HG03342 (cell line): ENCODE measurements around the gene CNGA4.
"Not testable (repeated sequence)": the region's sequence is repeated elsewhere in the genome, so short reads cannot be mapped to it uniquely, and the experiment has no call there.

Experiments used
- ATAC-seq: cut with Tn5 transposase; IDR thresholded peaks from one replicate; pipeline ENCODE4 v1.9.1; 2021; ENCODE audit warnings: mild to moderate bottlenecking, moderate library complexity; ENCODE audit not compliant: unreplicated experiment

Gene CNGA4

DNA sequence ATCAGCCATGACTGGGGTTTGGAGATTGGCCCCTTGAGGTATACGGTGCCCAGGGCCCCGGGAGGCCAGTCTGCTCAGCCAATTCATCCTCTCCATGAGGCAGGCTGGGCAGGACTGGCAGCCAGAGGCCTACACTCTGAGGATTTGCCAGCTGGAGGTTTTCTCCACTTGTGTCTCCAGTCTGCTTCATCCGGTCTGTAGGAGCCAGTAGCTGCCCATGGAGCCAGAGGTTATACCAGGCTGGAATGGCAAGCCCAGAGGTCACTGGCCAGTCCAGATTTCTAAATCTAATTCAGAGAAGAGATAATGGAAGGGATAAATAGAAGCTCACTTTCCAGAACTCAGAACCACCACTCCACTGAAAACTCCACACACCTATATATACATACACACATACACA is 14.5 kb upstream of the CNGA4 start:
- ATAC-seq, result no peak

GRCh38 chr11:6225024-6225423 is 13.9 kb upstream of the CNGA4 start:
- no peak for ATAC-seq

DNA sequence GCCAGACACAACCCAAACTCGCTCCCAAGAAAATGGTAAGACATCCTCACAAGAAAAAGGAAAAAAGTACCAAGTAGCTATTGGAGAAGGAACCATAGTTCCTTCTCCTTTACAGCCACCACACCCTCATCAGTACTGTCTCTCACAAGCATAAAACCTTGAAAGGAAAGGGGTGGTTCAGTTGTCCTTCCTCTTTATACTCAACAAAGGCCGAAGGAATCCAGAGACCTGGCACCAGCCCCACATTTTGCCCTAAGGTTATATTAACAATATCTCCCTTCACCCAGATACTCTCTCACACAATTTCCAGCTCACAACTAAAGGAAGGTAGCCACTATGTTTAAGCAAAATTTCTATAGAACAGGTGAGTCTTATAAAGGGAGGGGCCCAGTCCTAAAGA is 13.0 kb upstream of the CNGA4 start:
- no peak for ATAC-seq

- ATAC-seq, result no peak
These were observed 10.4 kb upstream of the CNGA4 start for GRCh38 chr11:6228520-6228919.

DNA sequence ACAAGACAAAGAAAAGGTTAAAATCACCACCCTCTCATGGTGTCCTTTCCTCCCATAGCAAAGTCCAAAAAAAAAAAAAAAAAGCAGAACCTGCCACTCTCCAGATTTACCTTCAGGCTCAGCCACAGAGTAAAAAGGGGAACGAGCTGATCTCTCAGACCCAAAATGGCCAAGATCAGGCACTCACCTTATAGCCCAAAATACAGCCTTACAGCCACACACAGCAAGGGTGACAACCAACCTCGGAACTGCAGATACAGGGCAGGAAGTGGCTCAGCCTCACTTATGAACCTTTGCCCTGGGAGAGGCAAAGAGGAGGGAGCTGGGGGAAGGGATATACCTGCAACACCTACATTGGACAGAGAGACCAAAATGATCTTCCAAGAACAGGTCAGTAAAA is 9.0 kb upstream of the CNGA4 start:
- no peak for ATAC-seq

DNA sequence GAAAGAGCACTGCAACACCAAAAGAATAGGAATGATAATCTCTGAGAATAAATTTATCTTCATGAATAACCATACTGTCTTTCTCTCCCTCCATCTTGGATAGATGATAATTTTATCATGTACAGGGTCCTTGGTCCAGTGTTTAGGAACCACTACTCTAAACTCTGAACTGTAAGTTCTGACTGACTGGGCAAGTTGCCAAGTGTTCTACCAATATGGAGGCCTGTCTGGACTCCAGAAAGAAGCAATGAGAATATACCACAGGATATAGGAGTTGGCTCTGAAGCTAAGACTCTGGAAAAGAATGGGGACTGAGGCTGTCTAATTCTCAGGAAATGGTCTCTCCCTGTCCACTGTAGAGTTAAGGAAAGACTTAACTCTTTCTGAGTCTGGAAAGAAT is 6.0 kb upstream of the CNGA4 start:
- no peak for ATAC-seq

- ATAC-seq, result no peak
These were observed 4.9 kb upstream of the CNGA4 start for GRCh38 chr11:6233984-6234386.

- peak; percentile 94 for ATAC-seq
These were observed 4.3 kb upstream of the CNGA4 start, which contains the start of gene FHIP1B for GRCh38 chr11:6234387-6235107. Gene FHIP1B (minus strand): TSS chr11:6234636. CDS start chr11:6224516, 10,120 bp downstream.

GRCh38 chr11:6237266-6237665 is 1.6 kb upstream of the CNGA4 start:
- no peak for ATAC-seq

GRCh38 chr11:6237761-6238302 is 1.1 kb upstream of the CNGA4 start:
- ATAC-seq, result no peak

DNA sequence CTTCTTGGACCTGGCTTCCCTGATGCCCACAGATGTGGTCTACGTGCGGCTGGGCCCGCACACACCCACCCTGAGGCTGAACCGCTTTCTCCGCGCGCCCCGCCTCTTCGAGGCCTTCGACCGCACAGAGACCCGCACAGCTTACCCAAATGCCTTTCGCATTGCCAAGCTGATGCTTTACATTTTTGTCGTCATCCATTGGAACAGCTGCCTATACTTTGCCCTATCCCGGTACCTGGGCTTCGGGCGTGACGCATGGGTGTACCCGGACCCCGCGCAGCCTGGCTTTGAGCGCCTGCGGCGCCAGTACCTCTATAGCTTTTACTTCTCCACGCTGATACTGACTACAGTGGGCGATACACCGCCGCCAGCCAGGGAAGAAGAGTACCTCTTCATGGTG is 1.2 kb downstream of the CNGA4 start:
- ATAC-seq, result no peak

DNA sequence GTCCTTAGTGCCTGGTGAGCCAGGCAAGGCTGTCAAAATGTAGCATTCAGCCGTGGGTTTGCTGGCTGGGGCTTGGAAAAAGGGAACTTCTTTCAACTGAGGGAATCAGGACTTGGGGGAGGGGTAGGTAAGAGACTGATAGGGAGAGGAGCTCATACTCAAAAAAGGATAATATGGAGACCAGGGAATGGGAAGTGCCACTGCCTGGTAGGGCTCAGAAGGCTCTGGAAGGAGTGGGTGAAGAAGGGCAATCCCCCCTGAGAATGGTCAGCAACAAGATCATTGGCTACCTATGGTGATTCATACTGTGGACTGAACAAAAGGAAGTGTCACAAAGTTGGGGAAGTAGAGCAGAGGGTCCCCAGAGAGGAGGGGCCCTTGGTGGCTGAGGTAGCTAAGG is 1.9 kb downstream of the CNGA4 start:
- ATAC-seq, result no peak

GRCh38 chr11:6241316-6241715 is 2.4 kb downstream of the CNGA4 start:
- ATAC-seq, result no peak

DNA sequence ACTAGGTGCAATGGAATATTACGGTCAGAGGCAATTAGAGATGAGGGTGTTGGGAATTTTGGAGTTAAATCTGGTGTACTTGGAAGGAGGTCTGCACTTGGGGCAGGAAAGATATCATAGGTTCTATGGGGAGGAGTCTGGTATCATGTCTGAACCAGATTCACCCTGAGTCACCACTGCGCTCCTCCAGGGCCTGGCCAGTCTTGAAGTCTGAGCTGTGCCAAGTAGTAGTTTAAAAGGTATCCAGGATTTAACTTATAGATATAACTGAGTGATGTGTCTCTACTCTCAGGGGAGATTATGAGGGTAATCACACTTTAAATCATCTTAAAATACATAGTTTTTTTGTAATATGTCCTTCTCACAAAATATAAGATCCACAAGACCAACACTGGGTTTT is 6.6 kb downstream of the CNGA4 start:
- ATAC-seq, result no peak

DNA sequence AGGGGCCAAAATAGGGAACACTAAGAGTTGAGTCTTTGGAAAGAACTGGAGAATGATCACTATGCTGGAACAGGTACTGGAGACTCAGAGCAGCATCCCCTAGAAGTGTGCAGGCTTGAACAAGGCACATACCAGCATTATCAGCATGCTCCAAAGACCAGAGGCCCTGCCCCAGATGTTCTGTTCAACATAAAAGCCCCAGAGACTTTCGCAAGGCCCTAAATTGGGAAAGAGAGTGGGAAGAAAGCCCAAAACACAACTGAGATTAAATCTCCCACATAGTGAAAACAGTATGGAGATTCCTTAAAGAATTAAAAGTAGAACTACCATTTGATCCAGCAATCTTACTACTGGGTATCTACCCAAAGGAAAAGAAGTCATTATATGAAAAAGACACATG is 9.4 kb downstream of the CNGA4 start:
- ATAC-seq, result no peak

GRCh38 chr11:6248897-6249296 is 10.0 kb downstream of the CNGA4 start:
- ATAC-seq, result not testable (repeated sequence)

DNA sequence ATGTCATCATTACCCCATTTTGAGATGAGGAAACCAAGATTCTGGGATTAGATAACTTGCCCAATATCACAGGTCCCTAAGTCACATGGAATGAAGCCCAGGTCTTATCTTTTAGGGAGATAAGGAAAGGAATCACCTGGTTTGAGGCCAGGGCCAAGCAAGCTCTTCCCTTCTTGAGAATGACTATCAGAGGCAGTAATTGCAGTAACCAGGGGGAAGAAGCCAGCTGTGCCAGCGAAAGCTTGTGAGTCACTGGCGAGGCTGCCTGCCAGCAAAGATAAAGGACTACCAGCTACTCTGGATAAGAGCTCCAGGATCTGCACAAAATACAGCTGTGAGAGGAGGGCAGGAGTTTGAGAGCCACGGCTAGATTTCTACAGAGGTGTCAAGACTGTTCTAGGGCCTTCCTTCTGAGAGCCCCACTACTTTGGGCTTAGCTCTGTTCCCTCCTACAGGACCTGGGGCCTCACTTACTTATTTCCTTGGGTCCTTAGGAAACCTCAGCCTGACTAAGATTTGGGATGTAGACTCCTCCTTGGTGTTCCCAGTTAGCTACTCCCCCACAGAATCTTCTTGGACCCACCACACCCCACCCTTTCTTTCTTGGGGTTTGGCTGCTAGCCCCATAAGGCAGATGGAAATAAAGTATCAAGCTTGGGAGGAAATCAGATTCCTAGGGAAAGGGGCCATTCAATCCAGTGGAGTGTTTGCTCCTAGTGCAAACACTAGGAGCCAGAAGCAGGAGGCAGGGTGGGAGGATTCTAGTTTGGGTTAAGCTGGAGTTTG is 11.1 kb downstream of the CNGA4 start:
- no peak for ATAC-seq

- ATAC-seq, result peak; percentile 78
These were observed 12.3 kb downstream of the CNGA4 start for GRCh38 chr11:6251120-6251733.

DNA sequence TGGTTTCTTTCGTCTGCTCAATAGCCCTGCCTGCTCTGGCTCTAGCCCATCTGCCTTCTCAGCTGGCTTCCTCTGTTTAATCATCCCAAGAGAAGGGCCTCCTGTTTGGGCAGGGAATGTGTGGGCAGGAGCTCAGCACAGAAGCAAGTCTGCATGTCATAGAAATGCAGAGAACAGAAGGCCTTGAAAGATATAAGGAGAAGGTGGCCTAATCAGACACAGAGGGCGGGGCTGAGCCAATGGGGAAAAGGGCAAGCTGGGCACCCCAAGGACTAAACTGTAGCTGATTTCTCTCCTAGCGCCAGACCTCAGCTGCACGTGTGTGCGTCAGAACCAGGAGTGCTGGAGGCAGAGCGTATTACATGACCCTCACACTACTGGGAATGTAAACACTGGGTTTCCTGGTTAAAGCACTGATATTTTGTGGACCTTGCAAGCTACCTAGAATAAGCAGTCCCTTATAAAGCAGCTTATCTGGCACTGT is 13.1 kb downstream of the CNGA4 start:
- no peak for ATAC-seq

DNA sequence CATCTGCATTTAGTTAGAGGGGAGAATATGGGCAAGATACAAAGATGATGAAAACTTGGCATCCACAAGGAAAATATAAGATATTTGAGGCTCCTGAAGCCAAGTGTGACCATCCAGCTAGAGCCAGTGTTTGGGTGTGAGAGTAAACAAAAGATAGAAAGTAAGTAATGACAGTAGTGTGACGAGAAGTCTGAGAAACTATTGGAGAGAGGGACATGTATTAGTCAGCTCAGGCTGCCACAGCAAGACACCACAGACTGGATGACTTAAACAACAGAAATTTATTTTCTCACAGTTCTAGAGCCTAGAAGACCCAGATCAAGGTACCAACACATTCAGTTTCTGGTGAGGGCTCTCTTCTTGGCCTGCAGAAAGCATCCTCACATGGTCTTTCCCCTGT is 14.3 kb downstream of the CNGA4 start:
- peak; percentile 75 for ATAC-seq

DNA sequence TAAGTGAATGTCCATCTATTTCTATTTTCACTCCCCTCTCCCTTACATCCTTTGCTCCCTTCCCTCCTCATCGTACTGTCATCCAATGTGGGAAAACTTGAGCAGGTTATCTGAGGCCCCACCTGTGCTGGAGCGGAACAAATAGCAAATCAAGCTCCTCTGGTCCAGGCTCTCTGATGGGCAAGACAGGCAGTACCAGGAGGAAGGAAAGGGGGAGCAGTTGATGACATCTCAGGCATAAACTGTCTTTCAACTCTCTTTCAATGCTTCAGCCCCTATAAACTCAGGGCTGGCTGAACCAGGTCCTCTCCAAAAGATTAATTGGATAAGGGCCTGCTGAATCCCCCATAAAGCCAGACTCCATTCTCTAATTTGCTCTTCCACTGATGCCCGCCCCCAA is 19.3 kb downstream of the CNGA4 start:
- ATAC-seq, result no peak
